Sigmoid colon (tissue), 7 donors: ENCODE data around the gene DNMT1. TPM values are rescaled to one million over a fixed set of nuclear protein-coding genes. Genes with fewer than 3 reads are reported as not detected.
A peak's percentile ranks its signal among the peaks of the same experiment; 100 is the strongest.
"Not testable (repeated sequence)": the region's sequence is repeated elsewhere in the genome, so short reads cannot be mapped to it uniquely, and the experiment has no call there.

Experiments
- DNase-seq: peaks from one replicate; pipeline ENCODE4 v3.0.0-alpha.2; 2019
- H3K27ac ChIP-seq, 4 donors: fragments of 200-600 bp; sonication (generic); one replicate each; pipeline ENCODE4 v1.5.1; 2016 to 2019; ENCODE audit warnings: mild to moderate bottlenecking in 1 of 4
- H3K27me3 ChIP-seq, 3 donors: fragments of 200-600 bp; sonication (generic); one replicate each; pipeline ENCODE4 v1.5.1; 2019; ENCODE audit warnings: mild to moderate bottlenecking in 1 of 3
- H3K36me3 ChIP-seq, 4 donors: fragments of 200-600 bp; sonication (generic); one replicate each; pipeline ENCODE4 v1.5.1; 2016 to 2019
- H3K4me1 ChIP-seq, 4 donors: fragments of 200-600 bp; sonication (generic); one replicate each; pipeline ENCODE4 v1.5.1; 2017 to 2019
- H3K4me3 ChIP-seq, 4 donors: fragments of 200-600 bp; sonication (generic); one replicate each; pipeline ENCODE4 v1.5.1; 2017 to 2019; ENCODE audit warnings: mild to moderate bottlenecking in 2 of 4, moderate library complexity in 1 of 4
- H3K9me3 ChIP-seq, 4 donors: fragments of 200-600 bp in 3 of 4; sonication (generic) in 3 of 4; one replicate each; pipeline versions ENCODE4 v1.5.1 to v1.6.1; 2013 to 2019
- CTCF ChIP-seq, 4 experiments: fragments of 450-650 bp in 3 of 4; fragments of 200-600 bp in 1 of 4; IDR thresholded peaks; one replicate each; pipeline ENCODE4 v1.5.1; 2016 to 2019; ENCODE audit warnings: antibody characterized with exemption in 4 of 4, mild to moderate bottlenecking in 3 of 4, moderate library complexity in 2 of 4
- EP300 ChIP-seq, 4 donors: sonication (generic); formaldehyde crosslinking; IDR thresholded peaks; one replicate each; pipeline ENCODE4 v1.6.1; 2017; ENCODE audit warnings: antibody characterized with exemption in 4 of 4
- POLR2A ChIP-seq, 2 donors: fragments of 450-650 bp; IDR thresholded peaks; one replicate each; pipeline ENCODE4 v1.6.1; 2016; ENCODE audit warnings: antibody characterized with exemption in 2 of 2, mild to moderate bottlenecking in 2 of 2, moderate library complexity in 2 of 2
- POLR2AphosphoS5 ChIP-seq, 4 donors: sonication (generic); formaldehyde crosslinking; IDR thresholded peaks; one replicate each; pipeline ENCODE4 v1.6.1; 2017; ENCODE audit warnings: antibody characterized with exemption in 4 of 4
- WGBS, 2 donors: extraction: QIAGEN DNeasy Blood & Tissue Kit; methylation state at CpG; one replicate each; pipeline ENCODE4 v1.1.7; 2013; 5-methylcytosine and 5-hydroxymethylcytosine counted together
- intact Hi-C: fragments of 100-400 bp; cut with DNase I; formaldehyde crosslinking; loops from one replicate; pipeline ENCODE4 v1.15.1; 2023
- polyA plus RNA-seq, 3 donors: library from polyadenylated mRNA; stranded (reverse); fragments of 200-250 nt; gene quantifications; one replicate each; pipeline ENCODE4 v1.2.3, GENCODE V29; 2013
- total RNA-seq, 4 donors: library from RNA; depleted of rRNA; stranded (reverse); fragments of >200 nt; gene quantifications; one replicate each; pipeline ENCODE4 v1.1.0, GENCODE V29; 2016
- donor health status: healthy with polysubstance abuse.
- donor health status: Bipolar disorder and iron deficiency.
- donor health status: healthy.

The DNMT1 gene
- total and polyA plus RNA-seq, 7 donors: 12.0 to 47.9 (median 24.5) TPM

GRCh38 chr19:10206226-10206885, 11.6 kb upstream of the DNMT1 start:
- no peak overlapping the region for H3K4me3 ChIP-seq
- no peak overlapping the region for H3K27ac ChIP-seq
- intact Hi-C loops: no loop called here
- 90% methylated on average over 10 of the region's 10 CpGs for WGBS, 2 donors
- no peaks in the 10 kb centered on the region for H3K9me3 ChIP-seq
- no peaks in the 10 kb centered on the region for H3K27me3 ChIP-seq
- TF ChIP-seq POLR2AphosphoS5 (IDR thresholded peaks at IDR 0.05) (no peak), CTCF (IDR thresholded peaks at IDR 0.05) (no peak), POLR2A (IDR thresholded peaks at IDR 0.05) (no peak), EP300 (IDR thresholded peaks at IDR 0.05) (no peak)
- H3K4me1 ChIP-seq: no peaks in the 10 kb centered on the region
- no peaks in the 10 kb centered on the region for H3K36me3 ChIP-seq
- no peak for DNase-seq

- TF ChIP-seq CTCF (IDR thresholded peaks at IDR 0.05) (no peak), POLR2A (IDR thresholded peaks at IDR 0.05) (no peak), EP300 (IDR thresholded peaks at IDR 0.05) (no peak), POLR2AphosphoS5 (IDR thresholded peaks at IDR 0.05) (no peak)
- no peaks in the 10 kb centered on the region for H3K36me3 ChIP-seq
These were observed 10.9 kb upstream of the DNMT1 start for GRCh38 chr19:10205636-10206035.

GRCh38 chr19:10203686-10204085, 8.9 kb upstream of the DNMT1 start:
- DNase-seq: no peak
- 93 to 95% methylated on average over 3 of the region's 3 CpGs for whole genome bisulfite sequencing, 2 donors
- TF ChIP-seq POLR2A (IDR thresholded peaks at IDR 0.05) (no peak), EP300 (IDR thresholded peaks at IDR 0.05) (no peak), CTCF (IDR thresholded peaks at IDR 0.05) (no peak), POLR2AphosphoS5 (IDR thresholded peaks at IDR 0.05) (no peak)

More at GRCh38 chr19:10205636-10206035, 10.9 kb upstream of the DNMT1 start:
- 83 to 88% methylated on average over 4 of the region's 4 CpGs for WGBS, 2 donors
- Histone ChIP-seq H3K27ac (no peak overlapping the region), H3K9me3 (no peaks in the 10 kb centered on the region), H3K27me3 (no peaks in the 10 kb centered on the region), H3K4me1 (no peaks in the 10 kb centered on the region), H3K4me3 (no peak overlapping the region)
- intact Hi-C loops: no loop called here
- DNase-seq: no peak

GRCh38 chr19:10201176-10201575, 6.4 kb upstream of the DNMT1 start:
- Histone ChIP-seq H3K27me3 (no peaks in the 10 kb centered on the region), H3K27ac (no peak overlapping the region), H3K4me1 (no peaks in the 10 kb centered on the region), H3K9me3 (no peaks in the 10 kb centered on the region), H3K4me3 (no peak overlapping the region), H3K36me3 (no peaks in the 10 kb centered on the region)
- intact Hi-C loops: no loop called here
- no peak for TF ChIP-seq POLR2AphosphoS5 (IDR thresholded peaks at IDR 0.05)
- no peak for TF ChIP-seq EP300 (IDR thresholded peaks at IDR 0.05)
- no peak for TF ChIP-seq POLR2A (IDR thresholded peaks at IDR 0.05)
- no peak for TF ChIP-seq CTCF (IDR thresholded peaks at IDR 0.05)
- no peak for DNase-seq
- WGBS, 2 donors: 70 to 83% methylated on average over 3 of the region's 3 CpGs

More at GRCh38 chr19:10203686-10204085, 8.9 kb upstream of the DNMT1 start:
- Histone ChIP-seq H3K4me1 (no peaks in the 10 kb centered on the region), H3K36me3 (no peaks in the 10 kb centered on the region), H3K27ac (no peak overlapping the region), H3K27me3 (no peaks in the 10 kb centered on the region), H3K4me3 (no peak overlapping the region), H3K9me3 (no peaks in the 10 kb centered on the region)
- intact Hi-C loops: no loop called here

- H3K4me3 ChIP-seq, H3K27me3 ChIP-seq, DNase-seq, H3K27ac ChIP-seq, H3K36me3 ChIP-seq, H3K4me1 ChIP-seq, intact Hi-C loops, H3K9me3 ChIP-seq: not testable (repeated sequence)
- WGBS, 2 donors: 87 to 92% methylated on average over 15 of the region's 15 CpGs
These were observed 5.3 kb upstream of the DNMT1 start for GRCh38 chr19:10200101-10200500.

- not testable (repeated sequence) for DNase-seq, H3K36me3 ChIP-seq, H3K4me3 ChIP-seq, H3K27me3 ChIP-seq, H3K4me1 ChIP-seq, H3K9me3 ChIP-seq
- 51 to 69% methylated on average over 11 of the region's 11 CpGs for WGBS, 2 donors
- peak overlapping the region in 1 of 4 donors; percentile 21 for H3K27ac ChIP-seq
- intact Hi-C loops: loop anchor here (10.0 kb wide), 1 partner anchor 136 kb away; the partner anchor contains the start of genes ICAM3 and RAVER1
These were observed 4.3 kb upstream of the DNMT1 start for GRCh38 chr19:10198889-10199644.
